ENCODE results near the gene NCAPH2. TPM values are rescaled to one million over a fixed set of nuclear protein-coding genes. Genes with fewer than 3 reads are reported as not detected.
A peak's percentile ranks its signal among the peaks of the same experiment; 100 is the strongest.

Gene NCAPH2
- total and polyA plus RNA-seq, 2 of the 8 experiments (the other 6 are each of a cell fraction or from before 2014, with no cell fraction given), result 62.2 to 81.6 TPM

DNA sequence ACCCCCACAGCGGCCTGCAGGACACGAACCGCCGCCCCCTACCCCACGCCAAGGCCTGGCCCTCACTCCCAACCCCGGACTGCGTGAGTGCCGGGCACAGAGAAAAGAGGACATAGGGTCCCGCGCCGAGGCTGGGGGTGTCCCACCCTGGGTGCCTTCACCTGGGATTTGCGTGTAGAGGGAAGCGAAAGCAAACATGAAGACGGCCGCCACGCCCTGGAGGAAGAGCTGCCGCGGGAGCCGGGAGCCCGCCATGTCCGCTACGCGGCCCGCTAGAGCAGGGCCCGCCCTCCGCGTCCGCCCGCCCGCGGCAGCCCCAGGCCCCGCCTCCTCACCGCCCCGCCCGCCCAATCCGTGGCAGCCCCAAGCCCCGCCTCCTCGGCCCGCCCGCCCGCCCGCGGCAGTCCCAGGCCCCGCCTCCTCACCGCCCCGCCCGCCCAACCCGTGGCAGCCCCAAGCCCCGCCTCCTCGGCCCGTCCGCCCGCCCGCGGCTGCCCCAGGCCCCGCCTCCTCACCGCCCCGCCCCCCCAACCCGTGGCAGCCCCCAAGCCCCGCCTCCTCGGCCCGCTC is 518 bp upstream of the NCAPH2 start, which contains the start of gene LMF2:
LMF2 (minus strand) TSS at position 282 of the 570 bp plus-strand sequence; CDS start at position 255, 27 bp downstream.
- no peak for FAIRE-seq
- TF ChIP-seq POLR2A (IDR thresholded peaks at IDR 0.05; ENCODE audit: control extremely low read depth in 1 of 2, low read depth in 2 of 2, low read length in 2 of 2), result no peak
- TF ChIP-seq CEBPB (IDR thresholded peaks at IDR 0.05; ENCODE audit: low read depth, low read length), result no peak
- TF ChIP-seq YY1 (IDR thresholded peaks at IDR 0.05; ENCODE audit: low read depth, low read length), result peak; percentile 51; the same call in 1 of the 2 replicates
- TF ChIP-seq, protein P1, sequence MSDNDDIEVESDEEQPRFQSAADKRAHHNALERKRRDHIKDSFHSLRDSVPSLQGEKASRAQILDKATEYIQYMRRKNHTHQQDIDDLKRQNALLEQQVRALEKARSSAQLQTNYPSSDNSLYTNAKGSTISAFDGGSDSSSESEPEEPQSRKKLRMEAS (IDR thresholded peaks at IDR 0.05), result no peak
- peak; percentile 72; the same call in 1 of the 2 replicates for TF ChIP-seq PHF8 (conservative IDR thresholded peaks at IDR 0.05; ENCODE audit: low read depth, low read length)
- no peak for TF ChIP-seq TBP (IDR thresholded peaks at IDR 0.05; ENCODE audit: low read depth, low read length)
- no peak for TF ChIP-seq ASH2L (IDR thresholded peaks at IDR 0.05; ENCODE audit: low read length)
- no peak for TF ChIP-seq POU5F1 (IDR thresholded peaks at IDR 0.05; ENCODE audit: low read depth, low read length)
- peak; percentile 60 for TF ChIP-seq SAP30 (IDR thresholded peaks at IDR 0.05; ENCODE audit: insufficient read depth, insufficient replicate concordance, low read length)
- no peak for TF ChIP-seq BRCA1 (IDR thresholded peaks at IDR 0.05; ENCODE audit: low read depth, low read length)
- TF ChIP-seq KDM4A (IDR thresholded peaks at IDR 0.05; ENCODE audit: low read depth, low read length, severe bottlenecking), result no peak
- TF ChIP-seq EGR1 (IDR thresholded peaks at IDR 0.05; ENCODE audit: borderline replicate concordance, low read depth, low read length), result no peak

More for the DNA sequence above, 518 bp upstream of the NCAPH2 start, which contains the start of gene LMF2:
- no peak within 1 kb of the TSS for H2BK12ac ChIP-seq (ENCODE audit: low read depth, low read length)
- peaks cover 0 to 24% of the 10 kb centered on the region in 2 experiments; a peak in 2 of 4 replicates for H3K79me2 ChIP-seq (ENCODE audit: control insufficient read depth in 1 of 2, insufficient read depth in 2 of 2, low read length in 2 of 2)
- no peak within 1 kb of the TSS for H3K4ac ChIP-seq (replicated peaks; ENCODE audit: insufficient read length, low read depth, low read length)
- peak within 1 kb of the TSS; percentile 98 for H2BK5ac ChIP-seq (ENCODE audit: low read depth, low read length)
- peaks cover 13% of the 10 kb centered on the region; the same call in 1 of the 2 replicates for H3K79me1 ChIP-seq (ENCODE audit: low read depth, low read length)
- POLR2A ChIA-PET (ENCODE audit: partially characterized antibody), result interaction anchor here (0.7 to 3.5 kb wide), 10 partner anchors 11 to 63 kb away, joined by 3 to 32 read pairs (median 4); partner anchors contain the start of gene SCO2
- peak within 1 kb of the TSS; percentile 83 to 100 (median 90) for H3K4me3 ChIP-seq (ENCODE audit: extremely low read depth in 1 of 4, insufficient read depth in 2 of 4, low read depth in 3 of 4, low read length in 4 of 4)
- H3K9ac ChIP-seq (replicated peaks in 1 of 4; ENCODE audit: extremely low read depth in 1 of 4, low read depth in 3 of 4, low read length in 3 of 4), result peak within 1 kb of the TSS; percentile 92 to 98 (median 94)
- no peak within 1 kb of the TSS for H3K14ac ChIP-seq (ENCODE audit: insufficient read length)
- CTCF ChIA-PET (ENCODE audit: partially characterized antibody), result interaction anchor here (0.8 to 2.7 kb wide), 3 partner anchors 10 to 18 kb away, joined by 3 to 22 read pairs (median 4); partner anchors contain the start of gene SCO2
- no peaks in the 10 kb centered on the region for H3K9me3 ChIP-seq (ENCODE audit: insufficient read depth in 2 of 2, low read depth in 1 of 2, low read length in 1 of 2)
- H2AFZ ChIP-seq (ENCODE audit: low read length), result peak within 1 kb of the TSS; percentile 98; the same call in 1 of the 2 replicates
- peak within 1 kb of the TSS; percentile 95 for H3K18ac ChIP-seq (ENCODE audit: extremely low read depth, low read length)
- H3K4me1 ChIP-seq (replicated peaks in 1 of 4; ENCODE audit: control insufficient read depth in 3 of 4, insufficient read depth in 4 of 4, low read length in 3 of 4), result peaks cover 2 to 8% (median 5%) of the 10 kb centered on the region in 4 experiments
- no peaks in the 10 kb centered on the region for H3K27me3 ChIP-seq (replicated peaks in 1 of 4; ENCODE audit: control insufficient read depth in 3 of 4, extremely low read depth in 1 of 4, insufficient read depth in 3 of 4, low read length in 3 of 4)
- H2BK20ac ChIP-seq (ENCODE audit: low read length), result no peak within 1 kb of the TSS
- 3% methylated on average over 8 of the region's 62 CpGs; no CpG with 5 or more reads in 1 of the 2 experiments for WGBS, 2 experiments (ENCODE audit: extremely low coverage in 1 of 2, insufficient coverage in 1 of 2, insufficient read length in 1 of 2, insufficient replicate concordance in 2 of 2, low coverage in 1 of 2, low lambda C conversion rate in 2 of 2, missing lambda C conversion rate in 1 of 2)
- H3K4me2 ChIP-seq (ENCODE audit: insufficient read depth in 1 of 2, low read depth in 2 of 2, low read length in 2 of 2), result peak within 1 kb of the TSS; percentile 73 to 96
- H3K27ac ChIP-seq (ENCODE audit: low read depth, low read length), result peak within 1 kb of the TSS; percentile 99
- peaks cover 0 to 15% (median 0%) of the 10 kb centered on the region in 4 experiments; a peak in 3 of 8 replicates for H3K36me3 ChIP-seq (ENCODE audit: control insufficient read depth in 2 of 4, insufficient read depth in 4 of 4, low read length in 3 of 4)
- H3K56ac ChIP-seq (replicated peaks; ENCODE audit: insufficient read length, low read depth, low read length), result peak within 1 kb of the TSS; percentile 77
- H4K5ac ChIP-seq (ENCODE audit: insufficient read length, low read depth, low read length), result peak within 1 kb of the TSS; percentile 99
- H4K20me1 ChIP-seq (replicated peaks in 1 of 2; ENCODE audit: control insufficient read depth in 1 of 2, insufficient read depth in 2 of 2, low read length in 2 of 2), result peaks cover 0 to 21% of the 10 kb centered on the region in 2 experiments
- peak in 1 of 2 experiments; percentile 92 for DNase-seq (ENCODE audit: low read depth in 1 of 2, low spot score in 2 of 2)
- no peak within 1 kb of the TSS for H2AK5ac ChIP-seq (ENCODE audit: low read depth, low read length)
- H3K23me2 ChIP-seq (ENCODE audit: low read depth, low read length), result peaks cover 11% of the 10 kb centered on the region; the same call in 1 of the 2 replicates
- no peak within 1 kb of the TSS for H3K23ac ChIP-seq (ENCODE audit: insufficient read length)
- no peak within 1 kb of the TSS; the same call in 1 of the 2 replicates for H2BK15ac ChIP-seq (ENCODE audit: low read length)
- no peak within 1 kb of the TSS for H2BK120ac ChIP-seq (replicated peaks; ENCODE audit: low read depth, low read length)
- peak within 1 kb of the TSS; percentile 100 for H4K8ac ChIP-seq (ENCODE audit: extremely low read depth, insufficient read depth, low read length)
- H4K91ac ChIP-seq (replicated peaks; ENCODE audit: insufficient read length, low read length), result peak within 1 kb of the TSS; percentile 96

All from H1 (cell line).